Frontal cortex (tissue), 4 donors: ENCODE results near the gene NUCB1. TPM values are rescaled to one million over a fixed set of nuclear protein-coding genes. Genes with fewer than 3 reads are reported as not detected.
"Not testable (repeated sequence)": the region's sequence is repeated elsewhere in the genome, so short reads cannot be mapped to it uniquely, and the experiment has no call there.

Source experiments
- DNase-seq, 2 donors: peaks; one replicate each; pipeline ENCODE4 v3.0.0; 2012; ENCODE audit warnings: low spot score in 2 of 2
- FAIRE-seq: peaks from 2 replicates; lab custom pipeline; 2012; peaks lifted over from hg19 to GRCh38; lab: Jason Lieb, UNC
- total RNA-seq: library from RNA; depleted of rRNA; stranded (reverse); fragments of >200 nt; gene quantifications from one replicate; pipeline ENCODE4 v1.2.3, GENCODE V29; 2014
- donor health status: control.
- donor health status: control.
- donor health status: control.

The NUCB1 gene
- total RNA-seq, 1 donor from 2014 or later, result 39.5 TPM

DNA sequence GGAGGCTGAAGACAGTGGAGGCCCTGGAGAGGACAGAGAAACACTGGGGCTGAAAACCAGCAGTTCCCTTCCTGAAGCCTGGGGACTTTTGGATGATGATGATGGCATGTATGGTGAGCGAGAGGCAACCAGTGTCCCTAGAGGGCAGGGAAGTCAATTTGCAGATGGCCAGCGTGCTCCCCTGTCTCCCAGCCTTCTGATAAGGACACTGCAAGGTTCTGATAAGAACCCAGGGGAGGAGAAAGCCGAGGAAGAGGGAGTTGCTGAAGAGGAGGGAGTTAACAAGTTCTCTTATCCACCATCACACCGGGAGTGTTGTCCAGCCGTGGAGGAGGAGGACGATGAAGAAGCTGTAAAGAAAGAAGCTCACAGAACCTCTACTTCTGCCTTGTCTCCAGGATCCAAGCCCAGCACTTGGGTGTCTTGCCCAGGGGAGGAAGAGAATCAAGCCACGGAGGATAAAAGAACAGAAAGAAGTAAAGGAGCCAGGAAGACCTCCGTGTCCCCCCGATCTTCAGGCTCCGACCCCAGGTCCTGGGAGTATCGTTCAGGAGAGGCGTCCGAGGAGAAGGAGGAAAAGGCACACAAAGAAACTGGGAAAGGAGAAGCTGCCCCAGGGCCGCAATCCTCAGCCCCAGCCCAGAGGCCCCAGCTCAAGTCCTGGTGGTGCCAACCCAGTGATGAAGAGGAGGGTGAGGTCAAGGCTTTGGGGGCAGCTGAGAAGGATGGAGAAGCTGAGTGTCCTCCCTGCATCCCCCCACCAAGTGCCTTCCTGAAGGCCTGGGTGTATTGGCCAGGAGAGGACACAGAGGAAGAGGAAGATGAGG is 26.4 kb upstream of the NUCB1 start:
- FAIRE-seq, result no peak
- DNase-seq, result no peak

GRCh38 chr19:48874303-48875135 is 25.6 kb upstream of the NUCB1 start:
- no peak for FAIRE-seq
- no peak for DNase-seq

DNA sequence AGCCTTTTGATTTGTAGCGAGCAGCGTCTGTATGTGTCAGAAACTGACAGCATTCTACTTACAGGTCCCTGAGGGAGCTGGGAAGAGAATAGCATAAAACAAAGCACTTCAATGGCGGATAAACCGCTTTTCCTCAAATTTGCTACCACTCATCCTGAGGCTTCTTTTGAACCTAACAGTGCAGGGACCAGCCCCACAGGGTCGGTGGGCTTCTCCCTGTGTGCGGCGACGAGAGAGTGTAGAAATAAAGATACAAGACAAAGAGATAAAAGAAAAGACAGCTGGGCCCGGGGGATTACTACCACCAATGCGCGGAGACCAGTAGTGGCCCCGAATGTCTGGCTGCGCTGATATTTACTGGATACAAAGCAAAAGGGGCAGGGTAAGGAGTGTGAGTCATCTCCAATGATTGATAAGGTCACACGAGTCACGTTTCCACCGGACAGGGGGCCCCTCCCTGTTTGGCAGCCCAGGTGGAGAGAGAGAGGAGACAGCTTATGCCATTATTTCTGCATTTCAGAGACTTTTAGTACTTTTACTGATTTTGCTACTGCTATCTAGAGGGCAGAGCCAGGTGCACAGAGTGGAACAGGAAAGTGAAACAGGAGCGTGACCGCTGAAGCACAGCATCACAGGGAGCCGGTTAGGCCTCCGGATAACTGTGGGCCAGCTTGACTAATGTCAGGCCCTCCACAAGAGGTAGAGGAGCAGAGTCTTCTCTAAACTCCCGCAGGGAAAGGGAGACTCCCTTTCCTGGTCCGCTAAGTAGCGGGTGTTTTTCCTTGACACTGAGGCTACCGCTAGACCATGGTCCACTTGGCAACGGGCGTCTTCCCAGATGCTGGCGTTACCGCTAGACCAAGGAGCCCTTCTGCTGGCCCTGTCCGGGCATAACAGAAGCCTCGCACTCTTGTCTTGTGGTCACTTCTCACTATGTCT is 23.8 kb upstream of the NUCB1 start:
- FAIRE-seq, DNase-seq: not testable (repeated sequence)

DNA sequence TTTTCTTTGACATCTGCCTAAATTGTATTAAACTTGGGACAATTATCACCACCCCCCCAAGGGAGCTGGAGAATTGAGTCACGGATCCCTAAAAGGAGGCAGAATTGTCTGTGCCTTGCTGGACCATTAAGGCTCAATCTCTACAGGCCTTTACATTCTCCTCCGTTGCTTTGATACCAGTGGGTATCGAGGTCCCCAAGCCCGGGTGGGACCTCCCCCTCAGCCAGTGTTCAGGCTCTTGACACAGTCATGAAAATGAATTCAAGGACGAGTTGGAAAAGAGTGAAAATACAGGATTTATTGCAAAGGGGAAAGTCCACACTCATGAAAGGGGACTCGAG is 22.3 kb upstream of the NUCB1 start:
- FAIRE-seq, result no peak

GRCh38 chr19:48878196-48879024 is 21.7 kb upstream of the NUCB1 start:
- no peak for DNase-seq
- FAIRE-seq, result no peak

More for the DNA sequence above, 22.3 kb upstream of the NUCB1 start:
- no peak for DNase-seq

DNA sequence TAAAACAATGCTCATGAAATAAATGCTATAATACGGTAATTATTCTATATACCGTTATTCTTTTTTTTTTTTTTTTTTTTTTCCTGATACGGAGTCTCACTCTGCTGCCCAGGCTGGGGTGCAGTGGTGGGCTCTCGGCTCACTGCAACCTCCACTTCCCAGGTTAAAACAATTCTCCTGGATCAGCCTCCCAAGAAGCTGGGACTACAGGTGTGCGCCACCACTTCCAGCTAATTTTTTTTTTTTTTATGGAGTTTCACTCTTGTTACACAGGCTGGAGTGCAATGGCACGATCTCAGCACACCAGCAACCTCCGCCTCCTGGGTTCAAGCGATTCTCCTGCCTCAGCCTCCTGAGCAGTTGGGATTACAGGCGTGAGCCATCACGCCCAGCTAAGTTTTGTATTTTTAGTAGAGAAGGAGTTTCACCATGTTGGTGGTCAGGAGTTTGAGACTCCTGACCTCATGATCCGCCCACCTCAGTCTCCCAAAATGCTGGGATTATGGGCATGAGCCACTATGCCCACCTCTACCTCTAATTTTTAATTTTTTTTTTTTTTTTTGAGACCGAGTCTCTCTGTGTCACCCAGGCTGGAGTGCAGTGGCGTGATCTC is 21.0 kb upstream of the NUCB1 start:
- DNase-seq (no peak), FAIRE-seq (no peak)

- not testable (repeated sequence) for DNase-seq, FAIRE-seq
Observed at GRCh38 chr19:48879696-48880095, 20.4 kb upstream of the NUCB1 start.

DNA sequence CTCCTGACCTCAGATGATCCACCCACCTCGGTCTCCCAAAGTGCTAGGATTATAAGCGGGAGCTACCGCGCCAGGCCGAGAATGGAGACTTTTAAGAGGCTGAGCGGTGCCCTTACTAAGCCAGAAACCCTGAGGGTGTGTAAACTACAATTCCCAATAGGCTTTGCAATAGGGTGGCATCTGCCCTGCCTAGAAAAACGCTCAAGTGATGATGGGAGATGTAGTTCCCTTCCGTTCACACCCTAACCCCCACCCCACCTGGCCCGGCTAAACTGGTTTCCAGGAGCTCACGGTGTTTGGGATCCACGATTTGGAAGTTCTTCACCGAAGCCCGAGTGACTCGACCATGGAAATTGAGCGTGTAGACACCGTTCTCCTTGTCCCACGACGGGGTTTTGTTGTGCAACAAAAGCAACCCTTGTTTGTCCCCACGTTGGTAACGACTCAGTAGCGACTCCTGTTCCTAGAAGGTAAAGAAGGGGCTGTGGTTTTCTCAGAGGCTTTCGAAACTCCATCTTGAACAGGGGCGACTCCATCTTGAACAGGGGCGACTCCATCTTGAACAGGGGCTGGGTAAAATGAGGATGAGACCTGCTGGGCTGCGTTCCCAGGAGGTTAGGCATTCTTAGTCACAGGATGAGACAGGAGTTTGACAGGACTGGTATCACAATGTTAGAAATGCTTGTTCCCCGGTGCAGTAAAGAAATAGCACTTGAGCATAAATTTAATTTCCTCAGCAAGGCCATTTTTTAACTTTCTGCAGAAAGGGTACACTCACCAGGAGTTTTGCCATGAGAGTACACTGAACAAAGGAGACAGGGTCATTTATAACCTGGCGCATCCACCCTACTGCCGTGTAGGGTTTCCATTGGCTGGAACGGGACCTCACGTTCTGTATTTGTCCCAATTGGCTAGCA is 18.1 kb upstream of the NUCB1 start:
- DNase-seq (no peak), FAIRE-seq (no peak)

- no peak for DNase-seq
- FAIRE-seq, result no peak
Observed at GRCh38 chr19:48883726-48884125, 16.4 kb upstream of the NUCB1 start.

- FAIRE-seq (no peak), DNase-seq (no peak)
Observed at GRCh38 chr19:48887861-48888612, 12.1 kb upstream of the NUCB1 start.

- FAIRE-seq, DNase-seq: not testable (repeated sequence)
Observed at GRCh38 chr19:48889496-48889895, 10.6 kb upstream of the NUCB1 start.

GRCh38 chr19:48890551-48890950 is 9.6 kb upstream of the NUCB1 start:
- no peak for FAIRE-seq
- DNase-seq, result no peak

DNA sequence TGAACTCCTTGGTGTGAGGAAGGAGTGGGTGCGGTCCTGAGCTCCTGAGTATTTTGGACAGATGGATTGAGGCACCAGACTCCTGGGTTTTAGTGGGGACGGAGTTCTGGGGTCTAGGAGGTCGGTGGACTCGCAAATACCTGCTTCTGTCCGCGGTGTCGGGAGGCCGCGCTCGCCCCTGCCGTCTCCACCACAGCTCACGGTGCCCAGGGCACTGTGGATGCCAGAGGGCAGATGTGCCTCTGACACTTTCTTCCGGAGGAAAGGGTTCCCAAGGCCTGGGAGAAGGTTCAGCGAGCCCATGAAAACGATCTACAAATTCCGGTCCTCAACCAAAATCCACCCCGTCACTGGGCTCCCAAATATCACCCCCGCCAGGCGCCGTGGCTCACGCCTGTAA is 4.9 kb upstream of the NUCB1 start:
- no peak for DNase-seq
- FAIRE-seq, result no peak

- FAIRE-seq (no peak), DNase-seq (peak in 1 of 2 donors; percentile 78)
Observed at GRCh38 chr19:48896191-48896720, 3.9 kb upstream of the NUCB1 start.

DNA sequence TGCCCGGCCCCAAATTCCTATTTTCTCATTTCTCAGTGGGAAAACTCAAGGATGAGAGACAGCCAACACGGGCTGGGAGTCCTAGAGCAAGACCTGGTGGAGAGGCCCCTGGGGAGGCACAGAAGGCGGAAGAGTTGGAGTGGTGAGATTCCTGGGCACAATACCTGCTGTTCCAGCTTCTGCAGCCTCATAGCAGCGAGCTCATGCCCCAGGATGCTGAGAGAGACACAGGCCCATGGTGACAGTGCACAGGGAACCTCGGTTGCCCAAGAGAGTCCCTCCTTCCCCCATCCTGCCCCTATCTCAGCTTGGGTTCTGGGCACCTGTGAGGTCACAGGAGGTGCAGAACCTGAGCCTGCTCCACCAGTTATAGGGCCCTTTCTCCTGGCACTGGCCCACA is 2.9 kb upstream of the NUCB1 start:
- DNase-seq (no peak), FAIRE-seq (no peak)

- FAIRE-seq, DNase-seq: not testable (repeated sequence)
Observed at GRCh38 chr19:48899386-48899749, 744 bp upstream of the NUCB1 start.
